Measurements from ENCODE around the gene FASLG.

- no peak for TF ChIP-seq EZH2phosphoT487 (IDR thresholded peaks at IDR 0.05; ENCODE audit: low read depth, severe bottlenecking, unreplicated experiment)
- no peak for TF ChIP-seq CTCF (IDR thresholded peaks at IDR 0.05; ENCODE audit: poor library complexity)
- TF ChIP-seq EZH2 (IDR thresholded peaks at IDR 0.05; ENCODE audit: borderline replicate concordance), result no peak
Observed at GRCh38 chr1:172672720-172673119, 13.8 kb downstream of the FASLG start.

Measured in hepatocyte (in vitro differentiated cells).